Activated CD8-positive, alpha-beta T cell treated with anti-CD3 and anti-CD28 coated beads for 36 hours (primary cell): ENCODE data around the gene GPATCH8. TPM values are rescaled to one million over a fixed set of nuclear protein-coding genes. Genes with fewer than 3 reads are reported as not detected.

Source experiments
- ATAC-seq: fragments of 200-7000 bp; cut with Tn5 transposase; one replicate; pipeline ENCODE4 v1.10.0; 2021; ENCODE audit warnings: mild to moderate bottlenecking, moderate library complexity
- CTCF ChIA-PET: fragments of 350-600 bp; sonication (Branson Sonifier 250); formaldehyde crosslinking; loops from one replicate; lab custom pipeline; 2021; ENCODE audit warnings: antibody characterized with exemption; lab: Charles Lee
- POLR2A ChIA-PET: fragments of 350-600 bp; sonication (Branson Sonifier 250); formaldehyde crosslinking; loops from one replicate; lab custom pipeline; 2021; ENCODE audit warnings: antibody characterized with exemption; lab: Charles Lee
- DNase-seq: peaks from one replicate; pipeline ENCODE4 v3.0.0-alpha.2; 2020
- H3K27ac Mint-ChIP-seq: one replicate; pipeline ENCODE4 v1.8.0; 2021; ENCODE audit warnings: mild to moderate bottlenecking, mixed read lengths
- H3K27me3 Mint-ChIP-seq: one replicate; pipeline ENCODE4 v1.8.0; 2021; ENCODE audit warnings: mixed read lengths
- H3K36me3 Mint-ChIP-seq: one replicate; pipeline ENCODE4 v1.8.0; 2021; ENCODE audit warnings: low read depth, mixed read lengths
- H3K4me1 Mint-ChIP-seq: one replicate; pipeline ENCODE4 v1.8.0; 2021; ENCODE audit warnings: low read depth, mixed read lengths
- H3K4me3 Mint-ChIP-seq: one replicate; pipeline ENCODE4 v1.8.0; 2021; ENCODE audit warnings: mild to moderate bottlenecking, moderate library complexity, mixed read lengths
- H3K9me3 Mint-ChIP-seq: one replicate; pipeline ENCODE4 v1.8.0; 2021; ENCODE audit warnings: mixed read lengths
- intact Hi-C: fragments of 100-400 bp; cut with micrococcal nuclease; formaldehyde crosslinking; loops from one replicate; pipeline ENCODE4 v1.10.0; 2022
- total RNA-seq, 2 experiments: library from RNA; stranded (reverse); gene quantifications; one replicate each; pipeline ENCODE4 v1.2.3, GENCODE V29; 2021
- TF ChIP-seq, protein P1 (sequence below): fragments of 200-600 bp; IDR thresholded peaks from one replicate; pipeline ENCODE4 v1.8.0; 2022; ENCODE audit warnings: antibody characterized with exemption, mild to moderate bottlenecking

GPATCH8 gene
- total RNA-seq, 2 experiments from 2014 or later, result 34.0 to 36.8 TPM

DNA sequence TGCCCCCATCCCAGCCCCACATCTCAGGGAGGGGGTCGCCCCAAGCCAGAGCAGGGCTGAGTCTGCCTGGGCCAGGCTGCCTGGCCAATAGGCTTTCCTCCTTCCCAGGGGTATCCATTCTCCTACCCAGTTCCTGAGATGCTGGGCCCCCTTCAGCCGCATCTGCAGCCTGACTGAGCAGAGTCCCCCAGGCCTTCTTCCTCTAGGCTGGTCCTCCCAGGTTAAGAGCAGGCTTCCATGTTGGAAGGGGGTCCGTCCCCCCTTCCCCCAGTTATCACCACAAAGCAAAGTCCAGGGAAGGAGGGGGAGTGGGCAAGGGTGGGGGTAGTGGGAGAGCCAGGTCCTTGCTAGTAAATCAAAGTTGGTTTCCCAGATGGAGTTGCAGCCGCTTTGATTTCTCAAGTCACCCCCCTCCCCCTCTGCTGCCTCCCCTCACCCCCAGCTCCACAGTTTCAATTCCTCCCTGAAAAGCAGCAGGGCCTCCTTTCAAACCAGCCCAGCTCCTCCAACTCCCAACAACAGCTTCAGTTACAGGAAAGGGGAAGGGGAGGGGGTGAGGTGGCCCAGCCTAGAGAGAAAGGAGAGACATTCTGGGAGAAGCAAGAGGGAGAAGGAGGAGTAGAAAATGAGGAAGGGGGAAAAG is 44.5 kb upstream of the GPATCH8 start:
- ChIA-PET POLR2A (no interaction called here), CTCF (interaction anchor here (2.5 to 2.8 kb wide), 2 partner anchors 14 to 25 kb away, joined by 6 to 13 read pairs; no protein-coding TSS in a partner anchor)
- no peak for DNase-seq
- peaks cover 4% of the 10 kb centered on the region for H3K4me1 Mint-ChIP-seq
- H3K4me3 Mint-ChIP-seq, result no peak overlapping the region
- H3K27me3 Mint-ChIP-seq, result peaks cover 19% of the 10 kb centered on the region
- no peak overlapping the region for H3K27ac Mint-ChIP-seq
- intact Hi-C loops, result no loop called here
- ATAC-seq, result no peak
- H3K36me3 Mint-ChIP-seq, result no peaks in the 10 kb centered on the region
- H3K9me3 Mint-ChIP-seq, result no peaks in the 10 kb centered on the region
- TF ChIP-seq, protein P1, sequence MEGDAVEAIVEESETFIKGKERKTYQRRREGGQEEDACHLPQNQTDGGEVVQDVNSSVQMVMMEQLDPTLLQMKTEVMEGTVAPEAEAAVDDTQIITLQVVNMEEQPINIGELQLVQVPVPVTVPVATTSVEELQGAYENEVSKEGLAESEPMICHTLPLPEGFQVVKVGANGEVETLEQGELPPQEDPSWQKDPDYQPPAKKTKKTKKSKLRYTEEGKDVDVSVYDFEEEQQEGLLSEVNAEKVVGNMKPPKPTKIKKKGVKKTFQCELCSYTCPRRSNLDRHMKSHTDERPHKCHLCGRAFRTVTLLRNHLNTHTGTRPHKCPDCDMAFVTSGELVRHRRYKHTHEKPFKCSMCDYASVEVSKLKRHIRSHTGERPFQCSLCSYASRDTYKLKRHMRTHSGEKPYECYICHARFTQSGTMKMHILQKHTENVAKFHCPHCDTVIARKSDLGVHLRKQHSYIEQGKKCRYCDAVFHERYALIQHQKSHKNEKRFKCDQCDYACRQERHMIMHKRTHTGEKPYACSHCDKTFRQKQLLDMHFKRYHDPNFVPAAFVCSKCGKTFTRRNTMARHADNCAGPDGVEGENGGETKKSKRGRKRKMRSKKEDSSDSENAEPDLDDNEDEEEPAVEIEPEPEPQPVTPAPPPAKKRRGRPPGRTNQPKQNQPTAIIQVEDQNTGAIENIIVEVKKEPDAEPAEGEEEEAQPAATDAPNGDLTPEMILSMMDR, result no peak

DNA sequence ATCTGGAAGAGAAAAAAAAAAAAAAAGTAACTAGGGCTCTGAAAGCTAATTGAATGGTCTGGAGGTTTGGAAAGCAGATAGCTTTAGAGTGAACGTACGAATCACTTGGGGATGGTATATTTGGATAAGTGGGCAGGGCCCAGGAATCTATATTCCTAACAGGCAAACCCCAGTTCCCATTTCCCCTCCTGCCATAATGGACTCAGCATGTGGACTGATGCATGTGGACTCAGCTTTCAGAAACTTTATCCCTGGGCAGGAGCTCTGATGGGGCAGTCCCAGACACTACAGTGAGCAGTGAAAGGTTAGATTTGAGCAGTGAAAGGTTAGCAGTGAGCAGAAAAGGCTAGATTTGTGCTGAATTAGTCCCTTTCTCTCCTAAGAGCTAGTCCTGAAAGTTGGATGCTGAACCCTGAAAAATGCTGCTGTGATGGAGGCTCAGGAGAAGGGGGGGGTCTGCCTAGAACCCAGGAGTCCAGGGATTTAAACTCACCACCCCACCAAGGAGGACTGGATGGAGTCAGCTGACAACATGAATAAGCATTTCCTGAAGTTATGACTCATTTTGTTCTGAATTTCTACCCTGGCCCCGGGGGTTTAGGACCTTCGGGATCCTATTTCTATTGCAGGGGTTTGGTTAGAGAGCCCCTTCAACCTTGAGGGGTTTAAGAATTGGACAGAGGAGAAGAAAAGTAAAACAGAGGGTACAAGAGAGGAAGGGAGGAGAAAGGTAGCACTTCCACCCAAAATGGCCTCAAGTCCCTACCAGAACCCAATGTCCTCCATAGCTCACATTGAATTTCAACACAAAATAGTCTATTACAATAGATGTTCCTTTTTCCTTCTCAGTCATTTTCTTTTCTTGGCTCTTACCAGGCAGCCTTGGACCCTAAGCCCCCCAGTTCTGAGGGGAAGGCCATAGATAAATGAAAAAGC is 43.7 kb upstream of the GPATCH8 start:
- H3K27me3 Mint-ChIP-seq, result peaks cover 18% of the 10 kb centered on the region
- ATAC-seq, result peak; percentile 24
- ChIA-PET CTCF (interaction anchor here (2.5 to 2.8 kb wide), 2 partner anchors 14 to 24 kb away, joined by 6 to 13 read pairs; no protein-coding TSS in a partner anchor), POLR2A (no interaction called here)
- H3K36me3 Mint-ChIP-seq, result no peaks in the 10 kb centered on the region
- DNase-seq, result no peak
- H3K9me3 Mint-ChIP-seq, result no peaks in the 10 kb centered on the region
- H3K4me1 Mint-ChIP-seq, result peaks cover 4% of the 10 kb centered on the region
- H3K27ac Mint-ChIP-seq, result no peak overlapping the region
- intact Hi-C loops, result no loop called here
- H3K4me3 Mint-ChIP-seq, result no peak overlapping the region
- TF ChIP-seq, protein P1, result no peak

DNA sequence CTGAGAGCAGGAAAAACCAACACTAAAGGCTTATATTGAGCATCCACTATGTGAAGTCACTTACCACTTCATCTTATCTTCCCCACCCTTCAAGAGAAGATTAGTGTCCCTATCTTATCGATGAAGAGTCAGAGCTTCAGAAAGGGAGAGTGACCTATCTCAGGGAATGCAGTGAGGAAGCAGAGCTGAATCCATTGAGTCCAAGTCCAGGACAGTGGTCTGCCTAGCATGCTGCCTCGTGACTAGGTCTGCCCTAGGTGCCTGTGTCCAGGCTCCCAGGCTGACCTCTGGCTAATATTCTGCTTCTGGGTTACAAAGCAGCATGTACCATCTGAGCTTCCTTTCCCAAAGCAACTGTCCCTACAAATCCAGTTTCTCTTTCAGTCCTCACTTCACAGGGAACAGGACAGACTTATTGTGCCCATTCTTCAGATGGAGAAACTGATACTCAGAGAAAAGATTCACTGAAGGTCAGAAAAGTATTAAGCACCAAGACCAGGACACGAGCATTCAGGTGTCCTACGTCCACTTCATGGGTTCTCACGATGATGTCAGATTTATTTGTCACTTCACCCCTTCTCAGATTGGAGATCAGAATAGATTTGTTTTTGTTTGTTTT is 40.8 kb upstream of the GPATCH8 start:
- Mint-ChIP-seq H3K9me3 (no peaks in the 10 kb centered on the region), H3K27ac (no peak overlapping the region), H3K27me3 (peaks cover 25% of the 10 kb centered on the region), H3K4me1 (peaks cover 4% of the 10 kb centered on the region), H3K4me3 (no peak overlapping the region), H3K36me3 (no peaks in the 10 kb centered on the region)
- TF ChIP-seq, protein P1, result no peak
- CTCF ChIA-PET, result interaction anchor here (2.8 kb wide), 1 partner anchor 10 kb away, joined by 17 read pairs; no protein-coding TSS in a partner anchor
- ATAC-seq (no peak), DNase-seq (no peak)
- intact Hi-C loops, result no loop called here
- POLR2A ChIA-PET, result interaction anchor here (0.6 kb wide), 1 partner anchor 281 kb away, joined by 4 read pairs; no protein-coding TSS in a partner anchor

DNA sequence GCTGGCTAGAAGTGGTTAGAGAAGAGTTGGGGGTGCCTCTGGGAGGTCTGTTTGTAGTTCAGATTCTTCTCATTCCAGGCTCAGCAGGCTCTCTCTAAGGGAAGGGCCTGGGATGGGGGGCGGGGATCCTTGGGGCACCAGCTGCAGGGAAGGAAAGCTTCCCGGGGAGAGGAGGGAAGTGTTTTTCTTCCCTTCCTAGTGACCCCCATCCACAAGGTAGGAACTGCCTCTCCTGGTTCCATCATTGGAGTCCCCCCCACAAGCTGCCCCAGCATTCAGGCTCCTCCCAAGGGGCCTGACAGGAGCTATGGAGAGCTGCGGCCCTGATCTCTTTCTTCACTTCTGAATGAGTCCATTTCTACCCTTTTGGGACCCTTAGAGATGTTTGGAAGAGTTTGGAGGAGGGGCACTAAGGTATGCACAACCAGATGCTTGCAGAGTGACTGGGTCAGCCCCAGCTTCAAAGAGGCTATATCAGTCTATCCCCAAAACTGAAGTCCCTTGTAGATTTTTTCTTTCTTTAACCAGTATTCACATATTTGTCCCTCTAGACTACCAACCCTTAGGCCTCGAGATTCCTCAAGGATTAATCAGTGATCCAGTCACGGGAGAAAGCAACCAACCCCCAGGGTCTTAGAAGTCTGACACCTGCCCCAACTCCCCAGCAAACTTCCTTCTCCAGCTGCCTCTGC is 40.2 kb upstream of the GPATCH8 start:
- no peaks in the 10 kb centered on the region for H3K36me3 Mint-ChIP-seq
- H3K9me3 Mint-ChIP-seq, result no peaks in the 10 kb centered on the region
- DNase-seq (no peak), ATAC-seq (no peak)
- H3K4me3 Mint-ChIP-seq, result no peak overlapping the region
- intact Hi-C loops, result no loop called here
- ChIA-PET CTCF (interaction anchor here (2.8 kb wide), 1 partner anchor 9 kb away, joined by 17 read pairs; no protein-coding TSS in a partner anchor), POLR2A (no interaction called here)
- peaks cover 24% of the 10 kb centered on the region for H3K27me3 Mint-ChIP-seq
- no peak overlapping the region for H3K27ac Mint-ChIP-seq
- TF ChIP-seq, protein P1, result no peak
- H3K4me1 Mint-ChIP-seq, result peaks cover 4% of the 10 kb centered on the region
